Measurements from ENCODE around the gene DHRS1. TPM values are rescaled to one million over a fixed set of nuclear protein-coding genes. Genes with fewer than 3 reads are reported as not detected.

The DHRS1 gene
- polyA plus RNA-seq, 1 donor (not counting 4 experiments of a cell fraction or from before 2014, with no cell fraction given), result 65.1 TPM

DNA sequence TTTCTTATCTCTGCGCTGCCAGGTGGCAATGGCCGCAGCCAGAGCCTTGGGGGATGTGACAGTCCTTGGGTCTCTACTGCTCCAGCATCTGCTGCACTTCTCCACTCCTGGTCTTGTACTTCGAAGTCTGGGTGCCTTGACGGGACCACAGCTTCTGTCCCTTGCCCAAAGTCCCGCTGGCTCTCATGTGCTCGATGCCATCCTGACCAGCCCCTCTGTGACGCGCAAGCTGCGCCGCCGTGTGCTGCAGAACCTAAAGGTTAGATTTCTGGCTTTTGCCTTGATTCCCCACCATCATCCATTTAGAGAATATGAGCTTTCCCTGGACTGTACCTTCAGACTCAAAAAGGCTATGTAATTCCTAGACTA, 4.4 kb upstream of the DHRS1 start:
- Histone ChIP-seq H3K9me1 (ENCODE audit: control insufficient read depth, extremely low read depth, insufficient read depth, low read length) (no peaks in the 10 kb centered on the region), H3K79me2 (ENCODE audit: control insufficient read depth, insufficient read depth, low read length) (peaks cover 24% of the 10 kb centered on the region), H3K4me1 (ENCODE audit: control insufficient read depth, extremely low read depth, insufficient read depth, low read length) (peaks cover 16% of the 10 kb centered on the region), H3K9ac (ENCODE audit: control insufficient read depth, extremely low read depth, insufficient read depth, low read length) (no peak overlapping the region), H4K20me1 (ENCODE audit: control insufficient read depth, extremely low read depth, insufficient read depth, low read length) (no peaks in the 10 kb centered on the region), H3K4me3 (ENCODE audit: control insufficient read depth in 2 of 3, extremely low read depth in 1 of 3, insufficient read depth in 2 of 3, low read depth in 1 of 3, low read length in 3 of 3) (no peak overlapping the region), H3K27ac (ENCODE audit: control insufficient read depth, insufficient read depth, low read length) (no peak overlapping the region), H3K4me2 (ENCODE audit: control insufficient read depth, extremely low read depth, insufficient read depth, low read depth, low read length) (no peak overlapping the region), H3K27me3 (ENCODE audit: control insufficient read depth, extremely low read depth, insufficient read depth, low read length) (no peaks in the 10 kb centered on the region), H3K9me3 (ENCODE audit: control insufficient read depth, low read depth, low read length) (no peaks in the 10 kb centered on the region), H3K36me3 (ENCODE audit: control insufficient read depth in 2 of 2, extremely low read depth in 1 of 2, insufficient read depth in 2 of 2, low read length in 2 of 2) (peaks cover 49 to 62% of the 10 kb centered on the region in 2 experiments), H2AFZ (ENCODE audit: control insufficient read depth, low read length) (no peak overlapping the region)
- DNase-seq (ENCODE audit: low read depth, low spot score) (no peak), FAIRE-seq (no peak)
- no peak for TF ChIP-seq EZH2 (IDR thresholded peaks at IDR 0.05; ENCODE audit: low read length)
- TF ChIP-seq, protein P1, sequence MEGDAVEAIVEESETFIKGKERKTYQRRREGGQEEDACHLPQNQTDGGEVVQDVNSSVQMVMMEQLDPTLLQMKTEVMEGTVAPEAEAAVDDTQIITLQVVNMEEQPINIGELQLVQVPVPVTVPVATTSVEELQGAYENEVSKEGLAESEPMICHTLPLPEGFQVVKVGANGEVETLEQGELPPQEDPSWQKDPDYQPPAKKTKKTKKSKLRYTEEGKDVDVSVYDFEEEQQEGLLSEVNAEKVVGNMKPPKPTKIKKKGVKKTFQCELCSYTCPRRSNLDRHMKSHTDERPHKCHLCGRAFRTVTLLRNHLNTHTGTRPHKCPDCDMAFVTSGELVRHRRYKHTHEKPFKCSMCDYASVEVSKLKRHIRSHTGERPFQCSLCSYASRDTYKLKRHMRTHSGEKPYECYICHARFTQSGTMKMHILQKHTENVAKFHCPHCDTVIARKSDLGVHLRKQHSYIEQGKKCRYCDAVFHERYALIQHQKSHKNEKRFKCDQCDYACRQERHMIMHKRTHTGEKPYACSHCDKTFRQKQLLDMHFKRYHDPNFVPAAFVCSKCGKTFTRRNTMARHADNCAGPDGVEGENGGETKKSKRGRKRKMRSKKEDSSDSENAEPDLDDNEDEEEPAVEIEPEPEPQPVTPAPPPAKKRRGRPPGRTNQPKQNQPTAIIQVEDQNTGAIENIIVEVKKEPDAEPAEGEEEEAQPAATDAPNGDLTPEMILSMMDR (optimal IDR thresholded peaks at IDR 0.05 in 1 of 3, IDR thresholded peaks at IDR 0.05 in 1 of 3, conservative IDR thresholded peaks at IDR 0.05 in 1 of 3; ENCODE audit: extremely low read depth in 1 of 3, insufficient read depth in 2 of 3, low read length in 3 of 3), result no peak
- dilution Hi-C loops (cut with MboI; ENCODE audit: extremely low pct_ligation_motif_present, low sequenced_read_pairs), result no loop called here

DNA sequence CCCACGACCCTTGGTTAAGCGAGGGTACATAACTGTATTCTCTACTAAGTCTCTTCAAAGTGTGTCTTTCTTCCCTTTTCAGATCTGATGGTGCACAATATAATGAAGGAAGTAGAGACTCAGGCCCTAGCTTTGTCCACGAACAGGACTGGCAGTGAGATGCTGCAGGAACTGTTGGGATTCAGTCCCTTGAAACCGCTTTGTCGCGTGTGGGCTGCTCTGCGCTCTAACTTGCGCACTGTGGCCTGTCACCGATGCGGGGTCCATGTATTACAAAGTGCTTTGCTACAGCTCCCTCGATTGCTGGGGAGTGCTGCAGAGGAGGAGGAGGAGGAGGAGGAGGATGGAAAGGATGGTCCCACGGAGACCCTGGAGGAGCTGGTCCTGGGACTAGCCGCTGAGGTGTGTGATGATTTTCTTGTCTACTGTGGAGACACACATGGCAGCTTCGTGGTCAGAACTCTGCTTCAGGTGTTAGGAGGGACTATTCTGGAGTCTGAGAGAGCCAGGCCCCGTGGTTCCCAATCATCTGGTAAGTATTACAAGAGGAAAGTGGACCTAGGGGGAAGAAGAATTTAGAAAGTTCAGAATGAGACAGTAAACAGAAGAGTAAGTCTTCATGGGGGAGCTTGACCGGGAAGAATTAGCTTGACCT, 873 bp upstream of the DHRS1 start:
- dilution Hi-C loops (cut with MboI; ENCODE audit: extremely low pct_ligation_motif_present, low sequenced_read_pairs), result no loop called here
- Histone ChIP-seq H3K79me2 (ENCODE audit: control insufficient read depth, insufficient read depth, low read length) (peaks cover 32% of the 10 kb centered on the region), H3K36me3 (ENCODE audit: control insufficient read depth in 2 of 2, extremely low read depth in 1 of 2, insufficient read depth in 2 of 2, low read length in 2 of 2) (peaks cover 38 to 49% of the 10 kb centered on the region in 2 experiments), H3K9me3 (ENCODE audit: control insufficient read depth, low read depth, low read length) (no peaks in the 10 kb centered on the region), H3K9me1 (ENCODE audit: control insufficient read depth, extremely low read depth, insufficient read depth, low read length) (no peaks in the 10 kb centered on the region), H3K27ac (ENCODE audit: control insufficient read depth, insufficient read depth, low read length) (peak overlapping the region; percentile 93), H3K4me3 (ENCODE audit: control insufficient read depth in 2 of 3, extremely low read depth in 1 of 3, insufficient read depth in 2 of 3, low read depth in 1 of 3, low read length in 3 of 3) (peak overlapping the region; percentile 58 to 94 (median 80)), H3K4me1 (ENCODE audit: control insufficient read depth, extremely low read depth, insufficient read depth, low read length) (peaks cover 37% of the 10 kb centered on the region), H3K9ac (ENCODE audit: control insufficient read depth, extremely low read depth, insufficient read depth, low read length) (peak overlapping the region; percentile 95), H3K4me2 (ENCODE audit: control insufficient read depth, extremely low read depth, insufficient read depth, low read depth, low read length) (peak overlapping the region; percentile 86), H2AFZ (ENCODE audit: control insufficient read depth, low read length) (no peak overlapping the region), H3K27me3 (ENCODE audit: control insufficient read depth, extremely low read depth, insufficient read depth, low read length) (no peaks in the 10 kb centered on the region), H4K20me1 (ENCODE audit: control insufficient read depth, extremely low read depth, insufficient read depth, low read length) (no peaks in the 10 kb centered on the region)
- TF ChIP-seq EZH2 (IDR thresholded peaks at IDR 0.05; ENCODE audit: low read length), result no peak
- FAIRE-seq (no peak), DNase-seq (ENCODE audit: low read depth, low spot score) (no peak)

DNA sequence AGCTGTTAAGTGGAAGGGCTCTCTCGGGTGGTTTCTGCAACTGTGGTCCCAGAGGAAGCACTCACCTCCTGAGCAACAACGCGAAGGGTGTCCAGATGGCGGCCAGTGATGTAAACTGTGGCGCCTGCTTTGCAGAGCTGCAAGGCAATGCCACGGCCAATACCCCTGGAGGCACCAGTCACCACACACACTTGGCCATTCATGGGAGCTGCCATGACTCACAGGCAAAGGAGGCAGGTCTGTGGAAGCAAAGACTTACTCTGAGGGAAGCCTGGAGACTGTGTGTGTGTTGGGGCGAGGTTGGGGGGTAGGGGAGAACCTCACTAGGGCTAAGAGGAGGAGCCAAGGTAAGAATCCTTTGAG, 707 bp downstream of the DHRS1 start:
- Histone ChIP-seq H3K9me1 (ENCODE audit: control insufficient read depth, extremely low read depth, insufficient read depth, low read length) (no peaks in the 10 kb centered on the region), H3K4me2 (ENCODE audit: control insufficient read depth, extremely low read depth, insufficient read depth, low read depth, low read length) (peak overlapping the region; percentile 91), H3K9me3 (ENCODE audit: control insufficient read depth, low read depth, low read length) (no peaks in the 10 kb centered on the region), H3K9ac (ENCODE audit: control insufficient read depth, extremely low read depth, insufficient read depth, low read length) (peak overlapping the region; percentile 95), H3K27ac (ENCODE audit: control insufficient read depth, insufficient read depth, low read length) (peak overlapping the region; percentile 93), H3K36me3 (ENCODE audit: control insufficient read depth in 2 of 2, extremely low read depth in 1 of 2, insufficient read depth in 2 of 2, low read length in 2 of 2) (peaks cover 29 to 40% of the 10 kb centered on the region in 2 experiments), H3K4me3 (ENCODE audit: control insufficient read depth in 2 of 3, extremely low read depth in 1 of 3, insufficient read depth in 2 of 3, low read depth in 1 of 3, low read length in 3 of 3) (peak overlapping the region; percentile 58 to 94 (median 80)), H3K27me3 (ENCODE audit: control insufficient read depth, extremely low read depth, insufficient read depth, low read length) (no peaks in the 10 kb centered on the region), H3K4me1 (ENCODE audit: control insufficient read depth, extremely low read depth, insufficient read depth, low read length) (peaks cover 37% of the 10 kb centered on the region), H4K20me1 (ENCODE audit: control insufficient read depth, extremely low read depth, insufficient read depth, low read length) (no peaks in the 10 kb centered on the region), H2AFZ (ENCODE audit: control insufficient read depth, low read length) (peak overlapping the region; percentile 84), H3K79me2 (ENCODE audit: control insufficient read depth, insufficient read depth, low read length) (peaks cover 32% of the 10 kb centered on the region)
- TF ChIP-seq EZH2 (IDR thresholded peaks at IDR 0.05; ENCODE audit: low read length), result no peak
- TF ChIP-seq, protein P1 (optimal IDR thresholded peaks at IDR 0.05 in 1 of 3, IDR thresholded peaks at IDR 0.05 in 1 of 3, conservative IDR thresholded peaks at IDR 0.05 in 1 of 3; ENCODE audit: extremely low read depth in 1 of 3, insufficient read depth in 2 of 3, low read length in 3 of 3), result no peak
- FAIRE-seq (peak; percentile 75), DNase-seq (ENCODE audit: low read depth, low spot score) (peak; percentile 87)
- dilution Hi-C loops (cut with MboI; ENCODE audit: extremely low pct_ligation_motif_present, low sequenced_read_pairs), result no loop called here

All from keratinocyte (primary cell).